ENCODE data around the gene RBM34.

- TF ChIP-seq CTCF (IDR thresholded peaks at IDR 0.05) (no peak), POLR2A (IDR thresholded peaks at IDR 0.05) (no peak)
Observed at GRCh38 chr1:235152235-235152634, 8.8 kb downstream of the RBM34 start.

Data from uterus (tissue), 2 donors.